ENCODE data around the gene ZNF443. TPM values are rescaled to one million over a fixed set of nuclear protein-coding genes. Genes with fewer than 3 reads are reported as not detected.

Gene ZNF443
- total and polyA plus RNA-seq, 7 donors, result 0.79 to 2.3 (median 1.2) TPM

- 0 to 1% (median 0%) methylated on average over 46 to 53 of the region's 53 CpGs for WGBS, 3 donors
- Histone ChIP-seq H3K9me3 (no peaks in the 10 kb centered on the region), H3K27ac (peak within 1 kb of the TSS; percentile 69), H3K4me1 (peaks cover 15% of the 10 kb centered on the region), H3K4me3 (peak within 1 kb of the TSS; percentile 85), H3K36me3 (ENCODE audit: insufficient read depth in 1 of 2, low read depth in 1 of 2) (no peaks in the 10 kb centered on the region), H3K27me3 (ENCODE audit: insufficient read depth in 3 of 3, low read length in 2 of 3) (no peaks in the 10 kb centered on the region)
- ATAC-seq, result peak; percentile 96 to 100 (median 98)
- intact Hi-C loops (cut with DNase I), result loop anchor here in 1 of 2 donors (5.0 kb wide), 1 partner anchor 82 kb away; the partner anchor contains the start of gene ZNF799
- no peak for TF ChIP-seq CTCF (IDR thresholded peaks at IDR 0.05)
- DNase-seq, result peak; percentile 87 to 93
Observed at GRCh38 chr19:12484371-12485051, 43.7 kb upstream of the ZNF443 start, which contains the start of gene ZNF709. TSS of gene ZNF709 (minus strand) at chr19:12484816. CDS start at chr19:12484657, 159 bp downstream.

DNA sequence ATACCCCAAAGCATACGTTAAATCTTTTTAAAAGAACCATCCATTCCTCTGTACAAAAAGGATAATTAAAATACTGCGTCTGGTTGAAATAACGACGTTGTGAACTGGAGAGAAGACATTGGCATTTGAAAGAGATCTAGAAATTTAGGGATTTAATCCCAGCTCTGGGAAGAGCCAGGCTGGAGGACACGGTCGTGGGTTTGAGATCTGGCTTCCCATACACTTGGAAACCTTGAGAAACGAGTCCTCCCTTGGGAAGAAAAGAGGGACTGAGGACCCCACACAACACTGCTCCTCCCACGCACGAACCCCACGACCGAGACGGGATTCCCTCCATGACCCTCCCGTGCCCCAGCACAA is 43.2 kb upstream of the ZNF443 start:
- Histone ChIP-seq H3K4me3 (peak overlapping the region; percentile 85), H3K4me1 (peaks cover 15% of the 10 kb centered on the region), H3K36me3 (ENCODE audit: insufficient read depth in 1 of 2, low read depth in 1 of 2) (no peaks in the 10 kb centered on the region), H3K27ac (no peak overlapping the region), H3K9me3 (no peaks in the 10 kb centered on the region), H3K27me3 (ENCODE audit: insufficient read depth in 3 of 3, low read length in 2 of 3) (no peaks in the 10 kb centered on the region)
- ATAC-seq (no peak), DNase-seq (no peak)
- 1 to 4% (median 2%) methylated on average over 13 of the region's 13 CpGs for WGBS, 3 donors
- intact Hi-C loops (cut with DNase I), result no loop called here
- no peak for TF ChIP-seq CTCF (IDR thresholded peaks at IDR 0.05)

DNA sequence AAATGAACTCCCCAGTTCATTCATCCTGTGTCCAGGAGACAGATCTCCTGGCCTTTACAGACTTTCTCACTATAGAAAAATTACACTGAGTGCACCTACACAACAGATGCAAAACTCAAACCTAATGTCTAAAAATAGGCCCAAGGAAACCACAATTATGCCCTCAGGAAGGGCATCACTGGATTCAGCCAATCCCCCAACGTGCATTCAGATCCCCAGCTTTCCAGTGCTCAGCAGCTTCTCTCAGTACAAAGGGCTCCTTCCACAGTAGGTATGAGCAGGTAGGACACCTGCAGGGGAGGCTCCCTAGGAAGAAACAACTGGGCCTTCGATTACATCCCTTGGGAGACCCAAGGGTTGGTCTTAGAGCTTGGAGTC is 41.7 kb upstream of the ZNF443 start:
- no peaks in the 10 kb centered on the region for H3K9me3 ChIP-seq
- no peaks in the 10 kb centered on the region for H3K27me3 ChIP-seq (ENCODE audit: insufficient read depth in 3 of 3, low read length in 2 of 3)
- ATAC-seq, result no peak
- H3K27ac ChIP-seq, result no peak overlapping the region
- no peaks in the 10 kb centered on the region for H3K36me3 ChIP-seq (ENCODE audit: insufficient read depth in 1 of 2, low read depth in 1 of 2)
- DNase-seq, result no peak
- TF ChIP-seq CTCF (IDR thresholded peaks at IDR 0.05), result no peak
- peaks cover 15% of the 10 kb centered on the region for H3K4me1 ChIP-seq
- intact Hi-C loops (cut with DNase I), result no loop called here
- H3K4me3 ChIP-seq, result no peak overlapping the region
- 59 to 77% (median 64%) methylated on average over 2 of the region's 2 CpGs for WGBS, 3 donors

- H3K4me1 ChIP-seq, result peaks cover 15% of the 10 kb centered on the region
- DNase-seq, result no peak
- H3K36me3 ChIP-seq (ENCODE audit: insufficient read depth in 1 of 2, low read depth in 1 of 2), result no peaks in the 10 kb centered on the region
- no peaks in the 10 kb centered on the region for H3K9me3 ChIP-seq
- no peak overlapping the region for H3K27ac ChIP-seq
- no peak for TF ChIP-seq CTCF (IDR thresholded peaks at IDR 0.05)
- no peaks in the 10 kb centered on the region for H3K27me3 ChIP-seq (ENCODE audit: insufficient read depth in 3 of 3, low read length in 2 of 3)
- no peak overlapping the region for H3K4me3 ChIP-seq
- WGBS, 3 donors, result 75 to 80% (median 79%) methylated on average over 3 to 4 of the region's 4 CpGs
- intact Hi-C loops (cut with DNase I), result no loop called here
- ATAC-seq, result no peak
Observed at GRCh38 chr19:12481781-12482508, 41.1 kb upstream of the ZNF443 start.

All from psoas muscle (tissue), 8 donors.